Spleen (tissue), 7 donors: ENCODE results near the gene ZNF639.

Experiments used
- POLR2A ChIP-seq, 3 donors: fragments of 450-650 bp; IDR thresholded peaks; one replicate each; pipeline ENCODE4 v1.5.1; 2017; ENCODE audit warnings: antibody characterized with exemption in 3 of 3, mild to moderate bottlenecking in 1 of 3
- POLR2AphosphoS5 ChIP-seq, 3 donors: sonication (generic); formaldehyde crosslinking; IDR thresholded peaks; one replicate each; pipeline ENCODE4 v1.5.1; 2017; ENCODE audit warnings: antibody characterized with exemption in 3 of 3
- TF ChIP-seq, protein P1 (sequence below), 11 experiments: fragments of 200-600 bp in 7 of 11; fragments of 450-650 bp in 4 of 11; sonication (generic) in 4 of 11; IDR thresholded peaks in 8 of 11; conservative IDR thresholded peaks in 3 of 11; 1 replicate in 7 of 11; 2 replicates in 4 of 11; pipeline versions ENCODE4 v1.4.0 to v1.8.0; 2016 to 2021; ENCODE audit warnings: antibody characterized with exemption in 11 of 11, inconsistent platforms in 4 of 11, mild to moderate bottlenecking in 1 of 11
- donor health status: DM: no; HTN: no; CAD: no; lungs with moderate emphysema.
- donor health status: DM: no; HTN: no; CAD: no.
- donor health status: DM: no; HTN: no; CAD: no.

DNA sequence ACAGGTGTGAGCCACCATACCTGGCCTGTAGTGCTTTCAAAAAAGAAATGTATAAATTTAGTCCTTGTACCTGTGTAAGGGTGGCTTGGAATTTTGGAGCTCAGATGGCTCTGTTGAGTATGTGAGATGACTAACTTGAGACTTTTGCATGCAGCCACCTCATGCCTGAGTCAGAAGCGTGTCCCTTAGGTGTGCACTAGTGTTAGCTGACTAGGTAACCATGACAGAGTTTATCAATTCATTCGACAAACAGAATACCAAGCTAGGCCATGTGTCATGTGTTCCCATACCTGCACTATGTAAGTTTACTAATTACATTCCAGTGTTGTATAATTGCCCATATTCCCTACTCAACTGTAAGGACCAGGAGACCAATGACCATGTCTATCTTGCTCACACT lies 4.0 kb upstream of the ZNF639 start:
- TF ChIP-seq, protein P1, sequence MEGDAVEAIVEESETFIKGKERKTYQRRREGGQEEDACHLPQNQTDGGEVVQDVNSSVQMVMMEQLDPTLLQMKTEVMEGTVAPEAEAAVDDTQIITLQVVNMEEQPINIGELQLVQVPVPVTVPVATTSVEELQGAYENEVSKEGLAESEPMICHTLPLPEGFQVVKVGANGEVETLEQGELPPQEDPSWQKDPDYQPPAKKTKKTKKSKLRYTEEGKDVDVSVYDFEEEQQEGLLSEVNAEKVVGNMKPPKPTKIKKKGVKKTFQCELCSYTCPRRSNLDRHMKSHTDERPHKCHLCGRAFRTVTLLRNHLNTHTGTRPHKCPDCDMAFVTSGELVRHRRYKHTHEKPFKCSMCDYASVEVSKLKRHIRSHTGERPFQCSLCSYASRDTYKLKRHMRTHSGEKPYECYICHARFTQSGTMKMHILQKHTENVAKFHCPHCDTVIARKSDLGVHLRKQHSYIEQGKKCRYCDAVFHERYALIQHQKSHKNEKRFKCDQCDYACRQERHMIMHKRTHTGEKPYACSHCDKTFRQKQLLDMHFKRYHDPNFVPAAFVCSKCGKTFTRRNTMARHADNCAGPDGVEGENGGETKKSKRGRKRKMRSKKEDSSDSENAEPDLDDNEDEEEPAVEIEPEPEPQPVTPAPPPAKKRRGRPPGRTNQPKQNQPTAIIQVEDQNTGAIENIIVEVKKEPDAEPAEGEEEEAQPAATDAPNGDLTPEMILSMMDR (IDR thresholded peaks at IDR 0.05 in 8 of 11, conservative IDR thresholded peaks at IDR 0.05 in 3 of 11) = no peak
- TF ChIP-seq POLR2A (IDR thresholded peaks at IDR 0.05) = no peak
- no peak for TF ChIP-seq POLR2AphosphoS5 (IDR thresholded peaks at IDR 0.05)
